ENCODE results near the gene DUSP10. TPM values are rescaled to one million over a fixed set of nuclear protein-coding genes. Genes with fewer than 3 reads are reported as not detected.

Gene DUSP10
- total and polyA plus RNA-seq, 2 of the 13 experiments (the other 11 are each of a cell fraction or from before 2014, with no cell fraction given) = 2.1 to 4.4 TPM

DNA sequence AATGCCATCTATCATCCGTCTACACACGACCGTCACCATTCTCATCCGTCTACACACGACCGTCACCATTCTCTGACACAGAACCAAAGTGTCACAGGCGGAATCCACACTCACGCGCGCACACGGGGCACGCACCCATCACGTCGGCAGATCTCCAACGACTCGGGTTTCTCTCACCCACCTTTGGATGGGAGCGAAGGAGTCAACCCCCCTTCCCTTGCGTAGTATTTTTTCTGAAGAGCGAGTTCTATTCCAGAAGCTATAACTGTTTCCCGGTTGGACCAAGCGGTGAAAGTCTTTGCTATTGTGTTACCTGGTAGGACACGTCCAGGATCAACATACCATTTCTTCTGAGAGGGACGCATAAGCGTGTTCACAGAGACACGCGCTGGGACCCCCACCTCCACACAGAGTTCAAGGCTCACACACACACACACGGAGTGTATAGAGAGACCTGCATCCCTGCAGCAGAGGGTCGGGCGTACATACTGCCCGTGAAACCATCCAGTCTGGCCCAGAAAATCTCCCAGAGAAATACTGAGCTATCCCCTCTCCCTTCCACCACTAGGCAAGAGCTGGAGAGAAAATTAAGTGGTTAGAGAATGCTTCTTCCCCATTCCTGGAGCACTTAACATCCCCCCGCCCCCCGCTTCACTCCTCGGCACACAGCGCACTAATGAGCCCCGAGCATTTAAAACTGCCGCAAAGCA lies 741 bp downstream of the DUSP10 start:
- Histone ChIP-seq H3K27ac (ENCODE audit: extremely low read length, insufficient read depth, low read length) (peak overlapping the region; percentile 77), H3K9ac (ENCODE audit: insufficient read depth, low read depth, low read length) (peak overlapping the region; percentile 87), H3K79me2 (ENCODE audit: insufficient read depth, low read length) (peaks cover 14% of the 10 kb centered on the region), H2AFZ (ENCODE audit: low read length) (peak overlapping the region; percentile 48), H3K4me3 (replicated peaks in 1 of 3; ENCODE audit: insufficient read depth in 1 of 3, low read depth in 2 of 3, low read length in 3 of 3) (peak overlapping the region; percentile 82 to 87 (median 83)), H3K9me3 (ENCODE audit: low read length) (no peaks in the 10 kb centered on the region), H3K36me3 (replicated peaks in 1 of 2; ENCODE audit: control insufficient read depth in 1 of 2, insufficient read depth in 2 of 2, low read length in 2 of 2) (no peaks in the 10 kb centered on the region; a peak in 1 of 5 replicates), H3K27me3 (ENCODE audit: control insufficient read depth in 1 of 2, insufficient read depth in 2 of 2, low read length in 2 of 2) (no peaks in the 10 kb centered on the region; a peak in 1 of 5 replicates), H3K4me2 (ENCODE audit: low read depth, low read length) (peak overlapping the region; percentile 94), H4K20me1 (ENCODE audit: insufficient read depth, low read length) (no peaks in the 10 kb centered on the region; the same call in 1 of the 2 replicates), H3K4me1 (ENCODE audit: insufficient read depth, low read length) (peaks cover 23% of the 10 kb centered on the region)
- DNase-seq (ENCODE audit: low spot score) (no peak), FAIRE-seq (no peak), ATAC-seq (peak; percentile 19)
- BruUV-seq (replicated peaks) = TSS peak; percentile 75
- CTCF ChIA-PET (ENCODE audit: low intra/inter-chr PET ratio, low total read pairs) = no interaction called here
- in situ Hi-C loops (cut with HindIII; ENCODE audit: extremely low pct_ligation_motif_present, low pct_unique_long_range_greater_than_20kb) = loop anchor here (10.0 kb wide), 1 partner anchor 724 kb away; no protein-coding TSS in a partner anchor
- 3% methylated on average over 24 of the region's 36 CpGs for WGBS (ENCODE audit: low lambda C conversion rate)
- intact Hi-C loops (cut with micrococcal nuclease; ENCODE audit: unreplicated experiment) = loop anchor here (5.0 to 10.0 kb wide), 5 partner anchors 34 to 724 kb away; no protein-coding TSS in a partner anchor
- POLR2A ChIA-PET = interaction anchor here (0.8 to 5.3 kb wide), 9 partner anchors 9 to 40 kb away, joined by 3 to 92 read pairs (median 4); no protein-coding TSS in a partner anchor
- TF ChIP-seq TCF7 (IDR thresholded peaks at IDR 0.05; ENCODE audit: low read depth) (no peak), ZNF607 (CRISPR knock-in tag; IDR thresholded peaks at IDR 0.05; ENCODE audit: borderline replicate concordance) (0 out of 2 replicates have a peak, but pooled peaks have one; percentile 14), ZNF652 (CRISPR knock-in tag; IDR thresholded peaks at IDR 0.05; ENCODE audit: borderline replicate concordance, low read depth) (no peak), TP53 (CRISPR knock-in tag; conservative IDR thresholded peaks at IDR 0.05) (no peak), ZNF33B (CRISPR knock-in tag; IDR thresholded peaks at IDR 0.05) (no peak), REPIN1 (CRISPR knock-in tag; IDR thresholded peaks at IDR 0.05; ENCODE audit: borderline replicate concordance, low read depth) (no peak), PHF8 (CRISPR knock-in tag; IDR thresholded peaks at IDR 0.05) (peak; percentile 48; the same call in 1 of the 2 replicates), HMG20A (CRISPR knock-in tag; IDR thresholded peaks at IDR 0.05; ENCODE audit: borderline replicate concordance) (no peak), CBX2 (IDR thresholded peaks at IDR 0.05; ENCODE audit: low read depth, low read length) (no peak), CBX2 (CRISPR knock-in tag; IDR thresholded peaks at IDR 0.05; ENCODE audit: low read depth) (no peak), ZBTB1 (CRISPR knock-in tag; IDR thresholded peaks at IDR 0.05; ENCODE audit: borderline replicate concordance) (no peak), SP2 (CRISPR knock-in tag; IDR thresholded peaks at IDR 0.05) (no peak), ZNF3 (CRISPR knock-in tag; IDR thresholded peaks at IDR 0.05) (no peak), SMAD1 (CRISPR knock-in tag; IDR thresholded peaks at IDR 0.05; ENCODE audit: borderline replicate concordance, low read depth) (no peak), THYN1 (CRISPR knock-in tag; IDR thresholded peaks at IDR 0.05; ENCODE audit: borderline replicate concordance, low read depth) (no peak)
- TF ChIP-seq, protein P1, sequence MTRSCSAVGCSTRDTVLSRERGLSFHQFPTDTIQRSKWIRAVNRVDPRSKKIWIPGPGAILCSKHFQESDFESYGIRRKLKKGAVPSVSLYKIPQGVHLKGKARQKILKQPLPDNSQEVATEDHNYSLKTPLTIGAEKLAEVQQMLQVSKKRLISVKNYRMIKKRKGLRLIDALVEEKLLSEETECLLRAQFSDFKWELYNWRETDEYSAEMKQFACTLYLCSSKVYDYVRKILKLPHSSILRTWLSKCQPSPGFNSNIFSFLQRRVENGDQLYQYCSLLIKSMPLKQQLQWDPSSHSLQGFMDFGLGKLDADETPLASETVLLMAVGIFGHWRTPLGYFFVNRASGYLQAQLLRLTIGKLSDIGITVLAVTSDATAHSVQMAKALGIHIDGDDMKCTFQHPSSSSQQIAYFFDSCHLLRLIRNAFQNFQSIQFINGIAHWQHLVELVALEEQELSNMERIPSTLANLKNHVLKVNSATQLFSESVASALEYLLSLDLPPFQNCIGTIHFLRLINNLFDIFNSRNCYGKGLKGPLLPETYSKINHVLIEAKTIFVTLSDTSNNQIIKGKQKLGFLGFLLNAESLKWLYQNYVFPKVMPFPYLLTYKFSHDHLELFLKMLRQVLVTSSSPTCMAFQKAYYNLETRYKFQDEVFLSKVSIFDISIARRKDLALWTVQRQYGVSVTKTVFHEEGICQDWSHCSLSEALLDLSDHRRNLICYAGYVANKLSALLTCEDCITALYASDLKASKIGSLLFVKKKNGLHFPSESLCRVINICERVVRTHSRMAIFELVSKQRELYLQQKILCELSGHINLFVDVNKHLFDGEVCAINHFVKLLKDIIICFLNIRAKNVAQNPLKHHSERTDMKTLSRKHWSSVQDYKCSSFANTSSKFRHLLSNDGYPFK (CRISPR knock-in tag; IDR thresholded peaks at IDR 0.05; ENCODE audit: borderline replicate concordance) = no peak
- TF ChIP-seq, protein P2, sequence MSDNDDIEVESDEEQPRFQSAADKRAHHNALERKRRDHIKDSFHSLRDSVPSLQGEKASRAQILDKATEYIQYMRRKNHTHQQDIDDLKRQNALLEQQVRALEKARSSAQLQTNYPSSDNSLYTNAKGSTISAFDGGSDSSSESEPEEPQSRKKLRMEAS (IDR thresholded peaks at IDR 0.05) = 0 out of 2 replicates have a peak, but pooled peaks have one; percentile 37
- TF ChIP-seq, protein P3, sequence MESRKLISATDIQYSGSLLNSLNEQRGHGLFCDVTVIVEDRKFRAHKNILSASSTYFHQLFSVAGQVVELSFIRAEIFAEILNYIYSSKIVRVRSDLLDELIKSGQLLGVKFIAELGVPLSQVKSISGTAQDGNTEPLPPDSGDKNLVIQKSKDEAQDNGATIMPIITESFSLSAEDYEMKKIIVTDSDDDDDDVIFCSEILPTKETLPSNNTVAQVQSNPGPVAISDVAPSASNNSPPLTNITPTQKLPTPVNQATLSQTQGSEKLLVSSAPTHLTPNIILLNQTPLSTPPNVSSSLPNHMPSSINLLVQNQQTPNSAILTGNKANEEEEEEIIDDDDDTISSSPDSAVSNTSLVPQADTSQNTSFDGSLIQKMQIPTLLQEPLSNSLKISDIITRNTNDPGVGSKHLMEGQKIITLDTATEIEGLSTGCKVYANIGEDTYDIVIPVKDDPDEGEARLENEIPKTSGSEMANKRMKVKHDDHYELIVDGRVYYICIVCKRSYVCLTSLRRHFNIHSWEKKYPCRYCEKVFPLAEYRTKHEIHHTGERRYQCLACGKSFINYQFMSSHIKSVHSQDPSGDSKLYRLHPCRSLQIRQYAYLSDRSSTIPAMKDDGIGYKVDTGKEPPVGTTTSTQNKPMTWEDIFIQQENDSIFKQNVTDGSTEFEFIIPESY (CRISPR knock-in tag; IDR thresholded peaks at IDR 0.05) = no peak
- TF ChIP-seq, protein P4, sequence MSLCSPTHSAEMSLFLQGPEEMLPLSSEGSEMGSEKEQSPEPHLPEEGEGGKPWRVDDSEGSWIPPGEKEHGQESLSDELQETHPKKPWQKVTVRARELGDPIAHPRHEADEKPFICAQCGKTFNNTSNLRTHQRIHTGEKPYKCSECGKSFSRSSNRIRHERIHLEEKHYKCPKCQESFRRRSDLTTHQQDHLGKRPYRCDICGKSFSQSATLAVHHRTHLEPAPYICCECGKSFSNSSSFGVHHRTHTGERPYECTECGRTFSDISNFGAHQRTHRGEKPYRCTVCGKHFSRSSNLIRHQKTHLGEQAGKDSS (CRISPR knock-in tag; IDR thresholded peaks at IDR 0.05; ENCODE audit: borderline replicate concordance, low read depth) = no peak
